ENCODE results near the gene MRPL4. TPM values are rescaled to one million over a fixed set of nuclear protein-coding genes. Genes with fewer than 3 reads are reported as not detected.

The MRPL4 gene
- total and polyA plus RNA-seq, 2 of the 13 experiments (the other 11 are each of a cell fraction or from before 2014, with no cell fraction given) = 40.6 to 42.5 TPM

DNA sequence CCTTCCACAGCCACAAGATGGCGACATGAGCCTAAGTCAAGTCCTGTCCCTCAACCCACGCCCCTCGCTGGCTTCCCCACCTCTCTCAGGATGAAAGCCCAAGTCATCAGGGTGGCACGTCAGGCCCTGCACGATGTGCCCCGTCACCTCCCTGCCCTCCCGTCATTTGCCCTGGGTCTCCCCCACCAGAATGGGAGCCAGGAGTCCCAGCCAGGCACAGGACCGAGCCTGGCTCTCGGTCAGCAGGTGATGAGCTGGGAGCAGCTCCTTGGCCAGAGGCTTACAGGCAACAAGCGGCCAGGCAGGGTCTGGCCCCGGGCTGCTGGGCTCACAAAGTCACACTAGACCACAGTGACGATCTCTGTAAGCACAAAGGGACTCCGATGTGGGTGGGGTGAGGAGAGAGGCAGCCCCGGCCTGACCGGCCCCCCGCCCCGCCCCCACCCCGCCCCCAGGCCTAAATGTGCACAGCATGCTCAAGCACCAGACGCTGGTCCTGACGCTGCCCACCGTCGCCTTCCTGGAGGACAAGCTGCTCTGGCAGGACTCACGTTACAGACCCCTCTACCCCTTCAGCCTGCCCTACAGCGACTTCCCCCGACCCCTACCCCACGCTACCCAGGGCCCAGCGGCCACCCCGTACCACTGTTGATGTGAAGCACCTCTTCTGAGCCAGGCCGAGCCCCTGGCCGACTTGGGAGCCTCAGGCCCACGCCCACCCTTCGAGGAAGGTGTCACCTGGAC, 7.3 kb downstream of the MRPL4 start (continued):
- TF ChIP-seq ZNF496 (CRISPR knock-in tag; IDR thresholded peaks at IDR 0.05; ENCODE audit: insufficient replicate concordance) = no peak
- no peak for TF ChIP-seq KDM5A (IDR thresholded peaks at IDR 0.05; ENCODE audit: borderline replicate concordance, low read length)
- TF ChIP-seq NR2C2 (CRISPR knock-in tag; IDR thresholded peaks at IDR 0.05; ENCODE audit: borderline replicate concordance) = no peak
- no peak for TF ChIP-seq NRL (CRISPR knock-in tag; IDR thresholded peaks at IDR 0.05; ENCODE audit: borderline replicate concordance)
- 0 out of 2 replicates have a peak, but pooled peaks have one; percentile 20 for TF ChIP-seq HNRNPL (IDR thresholded peaks at IDR 0.05; ENCODE audit: low read depth, low read length)
- TF ChIP-seq SOX13 (IDR thresholded peaks at IDR 0.05) = no peak
- TF ChIP-seq SOX13 (CRISPR knock-in tag; conservative IDR thresholded peaks at IDR 0.05 in 1 of 2, IDR thresholded peaks at IDR 0.05 in 1 of 2) = no peak
- TF ChIP-seq, protein P1, sequence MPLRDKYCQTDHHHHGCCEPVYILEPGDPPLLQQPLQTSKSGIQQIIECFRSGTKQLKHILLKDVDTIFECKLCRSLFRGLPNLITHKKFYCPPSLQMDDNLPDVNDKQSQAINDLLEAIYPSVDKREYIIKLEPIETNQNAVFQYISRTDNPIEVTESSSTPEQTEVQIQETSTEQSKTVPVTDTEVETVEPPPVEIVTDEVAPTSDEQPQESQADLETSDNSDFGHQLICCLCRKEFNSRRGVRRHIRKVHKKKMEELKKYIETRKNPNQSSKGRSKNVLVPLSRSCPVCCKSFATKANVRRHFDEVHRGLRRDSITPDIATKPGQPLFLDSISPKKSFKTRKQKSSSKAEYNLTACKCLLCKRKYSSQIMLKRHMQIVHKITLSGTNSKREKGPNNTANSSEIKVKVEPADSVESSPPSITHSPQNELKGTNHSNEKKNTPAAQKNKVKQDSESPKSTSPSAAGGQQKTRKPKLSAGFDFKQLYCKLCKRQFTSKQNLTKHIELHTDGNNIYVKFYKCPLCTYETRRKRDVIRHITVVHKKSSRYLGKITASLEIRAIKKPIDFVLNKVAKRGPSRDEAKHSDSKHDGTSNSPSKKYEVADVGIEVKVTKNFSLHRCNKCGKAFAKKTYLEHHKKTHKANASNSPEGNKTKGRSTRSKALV (CRISPR knock-in tag; IDR thresholded peaks at IDR 0.05) = no peak
- no peak for TF ChIP-seq ZNF20 (CRISPR knock-in tag; IDR thresholded peaks at IDR 0.05)
- TF ChIP-seq, protein P2, sequence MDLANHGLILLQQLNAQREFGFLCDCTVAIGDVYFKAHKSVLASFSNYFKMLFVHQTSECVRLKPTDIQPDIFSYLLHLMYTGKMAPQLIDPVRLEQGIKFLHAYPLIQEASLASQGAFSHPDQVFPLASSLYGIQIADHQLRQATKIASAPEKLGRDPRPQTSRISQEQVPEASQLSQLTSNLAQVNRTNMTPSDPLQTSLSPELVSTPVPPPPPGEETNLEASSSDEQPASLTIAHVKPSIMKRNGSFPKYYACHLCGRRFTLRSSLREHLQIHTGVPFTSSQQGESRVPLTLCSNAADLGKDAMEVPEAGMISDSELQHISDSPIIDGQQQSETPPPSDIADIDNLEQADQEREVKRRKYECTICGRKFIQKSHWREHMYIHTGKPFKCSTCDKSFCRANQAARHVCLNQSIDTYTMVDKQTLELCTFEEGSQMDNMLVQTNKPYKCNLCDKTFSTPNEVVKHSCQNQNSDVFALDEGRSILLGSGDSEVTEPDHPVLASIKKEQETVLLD (CRISPR knock-in tag; IDR thresholded peaks at IDR 0.05; ENCODE audit: low read depth) = no peak
- TF ChIP-seq HNRNPH1 (optimal IDR thresholded peaks at IDR 0.05; ENCODE audit: low read depth, low read length) = no peak
- no peak for TF ChIP-seq PHF21A (CRISPR knock-in tag; IDR thresholded peaks at IDR 0.05)
- no peak for TF ChIP-seq IKZF4 (CRISPR knock-in tag; IDR thresholded peaks at IDR 0.05; ENCODE audit: borderline replicate concordance, low read depth, not compliant biosample characterization)
- TF ChIP-seq RORA (CRISPR knock-in tag; IDR thresholded peaks at IDR 0.05) = no peak
- TF ChIP-seq, protein P3, sequence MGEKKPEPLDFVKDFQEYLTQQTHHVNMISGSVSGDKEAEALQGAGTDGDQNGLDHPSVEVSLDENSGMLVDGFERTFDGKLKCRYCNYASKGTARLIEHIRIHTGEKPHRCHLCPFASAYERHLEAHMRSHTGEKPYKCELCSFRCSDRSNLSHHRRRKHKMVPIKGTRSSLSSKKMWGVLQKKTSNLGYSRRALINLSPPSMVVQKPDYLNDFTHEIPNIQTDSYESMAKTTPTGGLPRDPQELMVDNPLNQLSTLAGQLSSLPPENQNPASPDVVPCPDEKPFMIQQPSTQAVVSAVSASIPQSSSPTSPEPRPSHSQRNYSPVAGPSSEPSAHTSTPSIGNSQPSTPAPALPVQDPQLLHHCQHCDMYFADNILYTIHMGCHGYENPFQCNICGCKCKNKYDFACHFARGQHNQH (CRISPR knock-in tag; IDR thresholded peaks at IDR 0.05) = 0 out of 2 replicates have a peak, but pooled peaks have one; percentile 33
- no peak for TF ChIP-seq MATR3 (CRISPR knock-in tag; IDR thresholded peaks at IDR 0.05)
- TF ChIP-seq, protein P4, sequence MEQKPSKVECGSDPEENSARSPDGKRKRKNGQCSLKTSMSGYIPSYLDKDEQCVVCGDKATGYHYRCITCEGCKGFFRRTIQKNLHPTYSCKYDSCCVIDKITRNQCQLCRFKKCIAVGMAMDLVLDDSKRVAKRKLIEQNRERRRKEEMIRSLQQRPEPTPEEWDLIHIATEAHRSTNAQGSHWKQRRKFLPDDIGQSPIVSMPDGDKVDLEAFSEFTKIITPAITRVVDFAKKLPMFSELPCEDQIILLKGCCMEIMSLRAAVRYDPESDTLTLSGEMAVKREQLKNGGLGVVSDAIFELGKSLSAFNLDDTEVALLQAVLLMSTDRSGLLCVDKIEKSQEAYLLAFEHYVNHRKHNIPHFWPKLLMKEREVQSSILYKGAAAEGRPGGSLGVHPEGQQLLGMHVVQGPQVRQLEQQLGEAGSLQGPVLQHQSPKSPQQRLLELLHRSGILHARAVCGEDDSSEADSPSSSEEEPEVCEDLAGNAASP (CRISPR knock-in tag; IDR thresholded peaks at IDR 0.05; ENCODE audit: borderline replicate concordance) = no peak
- TF ChIP-seq, protein P5, sequence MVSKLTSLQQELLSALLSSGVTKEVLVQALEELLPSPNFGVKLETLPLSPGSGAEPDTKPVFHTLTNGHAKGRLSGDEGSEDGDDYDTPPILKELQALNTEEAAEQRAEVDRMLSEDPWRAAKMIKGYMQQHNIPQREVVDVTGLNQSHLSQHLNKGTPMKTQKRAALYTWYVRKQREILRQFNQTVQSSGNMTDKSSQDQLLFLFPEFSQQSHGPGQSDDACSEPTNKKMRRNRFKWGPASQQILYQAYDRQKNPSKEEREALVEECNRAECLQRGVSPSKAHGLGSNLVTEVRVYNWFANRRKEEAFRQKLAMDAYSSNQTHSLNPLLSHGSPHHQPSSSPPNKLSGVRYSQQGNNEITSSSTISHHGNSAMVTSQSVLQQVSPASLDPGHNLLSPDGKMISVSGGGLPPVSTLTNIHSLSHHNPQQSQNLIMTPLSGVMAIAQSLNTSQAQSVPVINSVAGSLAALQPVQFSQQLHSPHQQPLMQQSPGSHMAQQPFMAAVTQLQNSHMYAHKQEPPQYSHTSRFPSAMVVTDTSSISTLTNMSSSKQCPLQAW (CRISPR knock-in tag; IDR thresholded peaks at IDR 0.05) = 0 out of 2 replicates have a peak, but pooled peaks have one; percentile 43
- no peak for TF ChIP-seq NFATC3 (CRISPR knock-in tag; IDR thresholded peaks at IDR 0.05)
- TF ChIP-seq ZNF274 (CRISPR knock-in tag; IDR thresholded peaks at IDR 0.05) = no peak
- peak; percentile 20; the same call in 1 of the 2 replicates for TF ChIP-seq SAP130 (CRISPR knock-in tag; IDR thresholded peaks at IDR 0.05; ENCODE audit: low read depth)
- TF ChIP-seq ZNF768 (CRISPR knock-in tag; IDR thresholded peaks at IDR 0.05) = no peak

Measured in HepG2 (cell line).